Temporal lobe (tissue), 1 donor: ENCODE data around the gene CALML3. TPM values are rescaled to one million over a fixed set of nuclear protein-coding genes. Genes with fewer than 3 reads are reported as not detected.

Experiments used
- total RNA-seq: library from RNA; depleted of rRNA; stranded (reverse); fragments of >200 nt; gene quantifications from one replicate; pipeline ENCODE4 v1.2.3, GENCODE V29; 2014

CALML3 gene
- total RNA-seq, 1 donor from 2014 or later: not detected

Other genes starting within 250 kb of the CALML3 start
- gene UCN3, start 160.0 kb upstream of the CALML3 start, total RNA-seq: not detected
- gene TUBAL3, start 120.1 kb upstream of the CALML3 start, total RNA-seq: not detected
- gene NET1, start 112.4 kb upstream of the CALML3 start, total RNA-seq: 16.5 TPM
- not detected for gene CALML5, start 25.4 kb upstream of the CALML3 start, total RNA-seq
- gene ASB13, start 141.6 kb downstream of the CALML3 start, total RNA-seq: 11.3 TPM
- 80.4 TPM for gene TASOR2, start 159.9 kb downstream of the CALML3 start, total RNA-seq